ENCODE measurements around the gene NFIA.

Gene NFIA

DNA sequence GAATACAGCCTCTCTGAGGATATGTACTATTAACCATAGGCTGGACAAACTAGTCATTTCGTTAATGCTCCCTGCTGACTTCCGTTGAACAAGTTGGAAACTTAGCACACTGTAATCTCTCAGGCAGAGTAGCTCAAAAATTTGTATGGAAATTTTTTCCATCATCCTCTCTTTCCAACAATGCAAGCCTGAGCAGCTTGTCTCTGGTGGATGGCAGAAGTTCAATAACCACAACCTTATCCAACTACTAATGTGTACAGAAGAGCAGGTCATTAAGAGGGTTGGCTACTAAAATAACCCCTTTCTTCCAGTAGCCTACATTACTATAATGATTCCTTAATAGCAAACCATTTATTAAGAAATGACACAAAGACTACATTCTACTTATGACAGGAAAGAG, 262.3 kb downstream of the NFIA start:
- no peaks in the 10 kb centered on the region for H3K27me3 ChIP-seq (ENCODE audit: control insufficient read depth, insufficient read depth, low read length)
- no peak overlapping the region for H3K9ac ChIP-seq (ENCODE audit: low read length)
- no peaks in the 10 kb centered on the region for H3K9me3 ChIP-seq (ENCODE audit: control insufficient read depth, low read depth, low read length)
- H3K27ac ChIP-seq (ENCODE audit: low read length): no peak overlapping the region
- no peak overlapping the region for H3K4me3 ChIP-seq (ENCODE audit: low read length)
- H3K4me1 ChIP-seq (ENCODE audit: control insufficient read depth, low read depth, low read length): peaks cover 3% of the 10 kb centered on the region
- no peaks in the 10 kb centered on the region for H3K36me3 ChIP-seq (ENCODE audit: control insufficient read depth, low read depth, low read length)

DNA sequence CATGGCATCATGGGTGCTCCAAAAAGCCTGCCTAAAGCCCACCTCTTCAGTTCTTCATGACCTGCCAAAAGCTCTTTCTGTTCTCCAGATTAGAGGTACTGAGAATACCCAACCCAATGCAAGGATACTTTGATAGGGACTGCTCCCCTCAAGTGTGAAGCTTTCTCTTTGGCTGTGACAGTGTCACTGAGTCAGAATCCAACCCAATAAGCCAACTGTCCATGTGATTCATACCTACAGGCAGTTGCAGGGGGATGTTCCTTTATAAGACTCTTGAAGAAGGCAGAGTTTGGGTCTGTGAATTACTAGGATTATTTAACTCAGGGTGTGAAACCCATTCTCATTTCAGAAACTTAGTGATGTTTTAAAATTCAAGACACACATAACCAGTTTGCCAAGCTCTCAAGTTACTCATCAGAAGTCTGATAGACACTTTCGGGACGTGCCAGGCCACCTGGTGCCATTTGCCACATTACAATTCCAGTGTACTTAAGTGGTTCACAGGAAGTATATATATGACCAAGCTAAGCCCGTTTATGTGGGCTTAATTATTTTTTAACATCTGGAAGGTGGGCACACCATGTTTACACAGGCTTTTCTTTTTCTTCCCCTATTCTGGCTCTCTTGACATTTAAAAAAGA, 265.8 kb downstream of the NFIA start:
- no peak overlapping the region for H3K4me3 ChIP-seq (ENCODE audit: low read length)
- no peak overlapping the region for H3K27ac ChIP-seq (ENCODE audit: low read length)
- no peaks in the 10 kb centered on the region for H3K36me3 ChIP-seq (ENCODE audit: control insufficient read depth, low read depth, low read length)
- peaks cover 11% of the 10 kb centered on the region for H3K4me1 ChIP-seq (ENCODE audit: control insufficient read depth, low read depth, low read length)
- H3K27me3 ChIP-seq (ENCODE audit: control insufficient read depth, insufficient read depth, low read length): no peaks in the 10 kb centered on the region
- H3K9me3 ChIP-seq (ENCODE audit: control insufficient read depth, low read depth, low read length): no peaks in the 10 kb centered on the region
- H3K9ac ChIP-seq (ENCODE audit: low read length): no peak overlapping the region

DNA sequence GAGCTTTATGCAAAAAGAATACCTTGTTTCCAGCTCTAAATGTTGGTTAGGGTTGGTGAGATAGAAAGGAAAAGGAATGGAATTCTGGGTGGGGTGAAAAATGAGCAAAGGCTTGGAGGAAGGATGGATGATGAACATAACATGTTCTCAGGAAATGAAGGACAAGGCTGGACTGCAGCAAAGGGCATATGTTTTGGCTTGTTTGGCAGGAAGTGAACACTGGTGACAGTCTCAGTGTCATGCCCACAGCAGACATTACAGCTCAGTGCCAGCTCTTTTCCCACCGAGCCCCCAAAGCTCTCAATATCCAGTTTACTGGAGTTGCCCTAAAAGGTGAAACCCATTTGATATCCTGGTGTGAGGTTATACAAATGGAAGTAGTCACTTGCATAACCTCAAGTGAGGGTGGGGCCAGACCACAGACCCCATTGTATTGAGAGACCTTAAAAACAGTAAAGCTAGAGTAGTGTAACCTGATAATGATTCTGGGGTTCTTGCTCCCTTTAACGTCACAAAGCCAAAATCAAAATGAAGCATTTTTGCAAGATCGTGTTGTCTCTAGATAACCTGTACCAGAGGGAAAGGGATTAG, 270.6 kb downstream of the NFIA start:
- no peaks in the 10 kb centered on the region for H3K27me3 ChIP-seq (ENCODE audit: control insufficient read depth, insufficient read depth, low read length)
- H3K9ac ChIP-seq (ENCODE audit: low read length): no peak overlapping the region
- no peak overlapping the region for H3K27ac ChIP-seq (ENCODE audit: low read length)
- H3K4me1 ChIP-seq (ENCODE audit: control insufficient read depth, low read depth, low read length): peaks cover 13% of the 10 kb centered on the region
- H3K9me3 ChIP-seq (ENCODE audit: control insufficient read depth, low read depth, low read length): no peaks in the 10 kb centered on the region
- no peaks in the 10 kb centered on the region for H3K36me3 ChIP-seq (ENCODE audit: control insufficient read depth, low read depth, low read length)
- no peak overlapping the region for H3K4me3 ChIP-seq (ENCODE audit: low read length)

DNA sequence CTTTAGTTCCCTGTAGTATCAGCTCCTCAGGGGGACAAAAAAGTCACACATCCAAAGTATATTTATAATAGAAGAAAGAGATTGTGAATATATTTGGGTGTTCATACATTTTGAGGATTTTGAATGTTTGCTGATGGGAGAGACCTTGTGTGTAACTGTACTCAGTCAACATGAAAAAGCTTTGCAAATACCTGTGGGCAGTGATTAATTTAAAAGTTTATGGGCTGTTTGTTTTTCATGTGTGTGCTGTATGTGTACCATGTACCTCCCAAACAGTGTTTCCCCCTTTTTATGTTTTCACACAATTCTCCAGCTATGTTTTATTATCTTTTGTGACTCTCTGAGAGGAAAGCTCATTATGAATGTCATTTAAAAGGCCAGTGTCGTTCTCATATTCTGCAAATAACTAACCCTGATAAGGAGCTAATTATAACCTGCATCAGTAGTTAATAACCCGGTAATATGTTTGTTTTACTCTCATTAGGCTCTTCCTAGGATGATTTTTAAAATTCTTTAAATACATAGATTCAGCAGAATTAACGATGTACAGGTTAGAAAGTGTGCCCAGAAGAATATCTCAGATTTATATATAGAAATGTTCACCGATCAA, 271.5 kb downstream of the NFIA start:
- Histone ChIP-seq H3K4me1 (ENCODE audit: control insufficient read depth, low read depth, low read length) (peaks cover 13% of the 10 kb centered on the region), H3K27ac (ENCODE audit: low read length) (no peak overlapping the region), H3K4me3 (ENCODE audit: low read length) (no peak overlapping the region), H3K36me3 (ENCODE audit: control insufficient read depth, low read depth, low read length) (no peaks in the 10 kb centered on the region), H3K9ac (ENCODE audit: low read length) (no peak overlapping the region), H3K27me3 (ENCODE audit: control insufficient read depth, insufficient read depth, low read length) (no peaks in the 10 kb centered on the region), H3K9me3 (ENCODE audit: control insufficient read depth, low read depth, low read length) (no peaks in the 10 kb centered on the region)

DNA sequence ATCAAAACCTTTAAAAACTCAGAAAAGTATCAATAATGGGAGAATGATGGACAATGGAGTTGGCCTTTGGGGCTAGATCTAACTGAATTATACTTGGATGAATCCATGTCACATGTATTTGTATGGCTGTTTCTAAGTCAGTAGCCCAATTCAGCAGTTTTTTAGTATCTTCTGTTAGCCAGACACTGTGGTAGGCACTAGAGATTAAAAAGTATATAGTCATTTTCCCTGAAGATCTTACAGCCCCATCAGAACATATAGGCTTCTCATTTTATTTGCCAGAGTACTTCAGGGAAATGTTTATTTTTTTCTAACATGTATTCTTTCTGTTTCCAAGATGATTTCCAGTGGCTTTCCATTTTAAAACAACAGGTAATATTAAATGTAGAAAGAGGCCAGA, 273.7 kb downstream of the NFIA start:
- H3K27ac ChIP-seq (ENCODE audit: low read length): no peak overlapping the region
- no peaks in the 10 kb centered on the region for H3K27me3 ChIP-seq (ENCODE audit: control insufficient read depth, insufficient read depth, low read length)
- H3K36me3 ChIP-seq (ENCODE audit: control insufficient read depth, low read depth, low read length): no peaks in the 10 kb centered on the region
- H3K4me3 ChIP-seq (ENCODE audit: low read length): no peak overlapping the region
- no peaks in the 10 kb centered on the region for H3K9me3 ChIP-seq (ENCODE audit: control insufficient read depth, low read depth, low read length)
- peaks cover 13% of the 10 kb centered on the region for H3K4me1 ChIP-seq (ENCODE audit: control insufficient read depth, low read depth, low read length)
- no peak overlapping the region for H3K9ac ChIP-seq (ENCODE audit: low read length)

DNA sequence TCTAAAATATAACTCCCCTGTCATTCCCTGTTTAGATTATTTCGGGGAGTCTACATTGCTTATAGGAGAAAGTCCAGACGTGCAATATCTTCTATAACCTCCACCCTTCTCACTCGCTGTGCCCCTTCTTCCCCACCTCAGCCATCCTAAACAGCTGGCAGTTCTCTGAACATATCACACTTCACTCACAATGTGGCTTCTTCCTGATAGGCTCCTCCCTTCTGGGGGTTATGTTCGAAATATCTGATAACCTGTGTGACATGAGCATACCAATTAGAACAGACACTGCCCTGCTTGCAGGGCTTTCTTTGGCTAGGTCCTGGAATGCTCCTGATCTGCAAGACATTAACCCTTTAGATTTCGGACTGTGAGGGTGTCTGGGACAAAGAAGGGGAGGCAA, 274.6 kb downstream of the NFIA start:
- H3K4me1 ChIP-seq (ENCODE audit: control insufficient read depth, low read depth, low read length): peaks cover 13% of the 10 kb centered on the region
- no peak overlapping the region for H3K9ac ChIP-seq (ENCODE audit: low read length)
- no peaks in the 10 kb centered on the region for H3K27me3 ChIP-seq (ENCODE audit: control insufficient read depth, insufficient read depth, low read length)
- H3K9me3 ChIP-seq (ENCODE audit: control insufficient read depth, low read depth, low read length): no peaks in the 10 kb centered on the region
- no peak overlapping the region for H3K27ac ChIP-seq (ENCODE audit: low read length)
- H3K4me3 ChIP-seq (ENCODE audit: low read length): no peak overlapping the region
- no peaks in the 10 kb centered on the region for H3K36me3 ChIP-seq (ENCODE audit: control insufficient read depth, low read depth, low read length)

DNA sequence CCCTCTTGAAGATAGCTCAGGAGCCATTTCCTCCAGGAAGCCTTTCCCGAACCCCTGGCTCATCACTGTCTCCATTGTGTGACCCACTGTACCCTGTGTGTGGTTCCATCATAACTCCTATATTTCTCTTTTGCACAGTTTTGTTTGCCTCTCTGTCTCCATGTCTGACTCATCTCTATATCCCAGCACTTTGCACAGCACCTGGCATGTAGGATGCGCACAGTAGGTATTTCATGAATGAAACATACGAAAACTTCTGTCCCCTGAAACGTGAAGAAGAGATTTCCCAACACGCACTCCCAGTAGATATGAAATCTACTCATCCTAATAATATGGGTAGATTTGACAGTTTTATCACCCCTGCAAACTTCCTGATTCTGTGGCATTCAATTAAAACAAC, 275.2 kb downstream of the NFIA start:
- Histone ChIP-seq H3K9ac (ENCODE audit: low read length) (no peak overlapping the region), H3K36me3 (ENCODE audit: control insufficient read depth, low read depth, low read length) (no peaks in the 10 kb centered on the region), H3K9me3 (ENCODE audit: control insufficient read depth, low read depth, low read length) (no peaks in the 10 kb centered on the region), H3K4me1 (ENCODE audit: control insufficient read depth, low read depth, low read length) (peaks cover 10% of the 10 kb centered on the region), H3K27me3 (ENCODE audit: control insufficient read depth, insufficient read depth, low read length) (no peaks in the 10 kb centered on the region), H3K4me3 (ENCODE audit: low read length) (no peak overlapping the region), H3K27ac (ENCODE audit: low read length) (no peak overlapping the region)

DNA sequence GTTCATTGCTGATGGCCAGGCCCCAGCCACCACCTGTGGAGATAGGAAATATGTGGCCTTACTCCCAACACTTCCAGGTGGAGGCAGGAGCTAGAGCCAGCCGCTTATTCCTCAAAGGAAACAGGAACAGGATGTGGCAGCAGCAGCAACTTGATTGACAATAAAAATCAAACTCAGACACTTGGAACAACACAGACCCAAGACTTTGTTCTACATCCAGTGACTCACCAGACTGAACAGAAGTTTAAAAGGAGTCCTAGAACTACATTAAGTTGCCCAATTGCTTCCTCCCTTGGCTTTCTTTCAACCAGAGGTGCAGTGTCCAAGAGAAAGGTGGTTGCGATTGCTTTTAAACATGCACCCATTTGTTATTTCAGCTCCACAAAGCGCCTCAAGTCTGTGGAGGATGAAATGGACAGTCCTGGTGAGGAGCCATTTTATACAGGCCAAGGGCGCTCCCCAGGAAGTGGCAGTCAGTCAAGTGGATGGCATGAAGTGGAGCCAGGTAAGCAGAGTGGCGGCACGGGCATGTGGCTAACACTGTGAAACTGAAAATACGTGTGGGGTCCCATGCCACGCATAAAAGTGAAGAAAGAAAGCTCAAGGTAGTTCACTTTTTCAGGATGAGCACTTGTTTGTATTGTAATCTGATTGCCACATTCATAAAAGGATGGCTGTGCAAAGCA, 276.6 kb downstream of the NFIA start:
- no peaks in the 10 kb centered on the region for H3K4me1 ChIP-seq (ENCODE audit: control insufficient read depth, low read depth, low read length)
- H3K36me3 ChIP-seq (ENCODE audit: control insufficient read depth, low read depth, low read length): no peaks in the 10 kb centered on the region
- H3K27me3 ChIP-seq (ENCODE audit: control insufficient read depth, insufficient read depth, low read length): no peaks in the 10 kb centered on the region
- no peaks in the 10 kb centered on the region for H3K9me3 ChIP-seq (ENCODE audit: control insufficient read depth, low read depth, low read length)
- no peak overlapping the region for H3K9ac ChIP-seq (ENCODE audit: low read length)
- no peak overlapping the region for H3K27ac ChIP-seq (ENCODE audit: low read length)
- no peak overlapping the region for H3K4me3 ChIP-seq (ENCODE audit: low read length)

DNA sequence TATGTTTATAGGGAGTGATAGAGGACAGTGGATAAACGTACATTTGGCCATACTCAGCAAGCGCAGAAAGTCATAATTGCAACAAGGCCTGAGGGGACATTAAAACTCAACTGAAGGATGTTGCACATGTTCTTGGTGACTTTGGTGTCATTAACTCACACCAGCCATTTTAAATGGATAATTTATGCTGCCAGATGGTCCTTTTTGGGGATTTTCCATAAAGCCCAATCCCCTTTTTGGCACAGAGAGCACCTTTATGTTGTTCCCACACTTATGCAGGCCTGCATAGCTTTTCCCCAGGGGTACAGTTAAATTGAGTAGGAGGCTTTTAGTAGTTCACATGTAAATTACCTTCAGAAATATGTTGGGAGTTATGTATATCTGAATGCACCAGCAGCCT, 279.6 kb downstream of the NFIA start:
- H3K27ac ChIP-seq (ENCODE audit: low read length): no peak overlapping the region
- no peaks in the 10 kb centered on the region for H3K36me3 ChIP-seq (ENCODE audit: control insufficient read depth, low read depth, low read length)
- H3K4me3 ChIP-seq (ENCODE audit: low read length): no peak overlapping the region
- no peaks in the 10 kb centered on the region for H3K27me3 ChIP-seq (ENCODE audit: control insufficient read depth, insufficient read depth, low read length)
- H3K9me3 ChIP-seq (ENCODE audit: control insufficient read depth, low read depth, low read length): no peaks in the 10 kb centered on the region
- no peaks in the 10 kb centered on the region for H3K4me1 ChIP-seq (ENCODE audit: control insufficient read depth, low read depth, low read length)
- H3K9ac ChIP-seq (ENCODE audit: low read length): no peak overlapping the region

DNA sequence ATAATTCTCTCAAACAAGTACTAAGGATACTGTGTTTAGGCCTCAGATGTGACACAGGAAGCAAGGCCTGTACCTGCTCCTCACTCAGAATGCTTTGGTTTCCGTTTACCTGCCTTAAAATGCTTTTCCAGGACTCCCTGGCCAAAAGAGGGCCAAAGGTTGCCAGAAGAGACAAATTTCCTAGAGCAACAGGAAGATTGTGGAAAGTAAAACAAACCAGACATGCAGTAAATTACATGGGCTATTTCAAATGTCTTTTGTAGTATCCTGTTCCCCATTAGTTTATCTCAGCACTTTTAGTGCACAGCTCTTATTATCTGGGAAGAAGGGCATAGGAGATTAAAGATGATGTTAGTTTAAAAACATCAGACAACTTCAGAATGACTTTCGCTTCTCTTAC, 280.0 kb downstream of the NFIA start:
- no peaks in the 10 kb centered on the region for H3K4me1 ChIP-seq (ENCODE audit: control insufficient read depth, low read depth, low read length)

DNA sequence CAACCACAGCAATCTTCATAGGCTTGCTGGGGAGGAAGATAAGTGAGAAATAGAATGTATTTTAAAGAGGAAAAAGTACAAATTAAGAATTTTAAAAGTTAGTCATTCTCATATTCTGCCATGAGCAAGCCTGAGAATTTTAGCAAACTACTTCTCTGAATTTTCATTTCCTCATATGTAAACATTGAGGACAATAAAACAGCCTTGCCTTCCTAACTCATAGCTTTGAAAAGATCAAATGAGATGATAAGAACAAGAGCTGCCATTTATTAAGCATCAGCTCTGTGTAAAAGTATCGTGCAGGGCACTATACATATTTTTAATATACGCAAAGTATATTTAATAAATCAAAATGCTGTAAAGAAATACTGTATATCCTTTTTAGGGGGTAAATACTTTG, 286.0 kb downstream of the NFIA start:
- no peaks in the 10 kb centered on the region for H3K9me3 ChIP-seq (ENCODE audit: control insufficient read depth, low read depth, low read length)
- H3K9ac ChIP-seq (ENCODE audit: low read length): no peak overlapping the region
- H3K4me1 ChIP-seq (ENCODE audit: control insufficient read depth, low read depth, low read length): no peaks in the 10 kb centered on the region
- H3K27me3 ChIP-seq (ENCODE audit: control insufficient read depth, insufficient read depth, low read length): no peaks in the 10 kb centered on the region
- H3K27ac ChIP-seq (ENCODE audit: low read length): no peak overlapping the region
- H3K36me3 ChIP-seq (ENCODE audit: control insufficient read depth, low read depth, low read length): no peaks in the 10 kb centered on the region
- no peak overlapping the region for H3K4me3 ChIP-seq (ENCODE audit: low read length)

More for the DNA sequence above, 280.0 kb downstream of the NFIA start:
- Histone ChIP-seq H3K4me3 (ENCODE audit: low read length) (no peak overlapping the region), H3K27me3 (ENCODE audit: control insufficient read depth, insufficient read depth, low read length) (no peaks in the 10 kb centered on the region), H3K9ac (ENCODE audit: low read length) (no peak overlapping the region), H3K27ac (ENCODE audit: low read length) (no peak overlapping the region), H3K36me3 (ENCODE audit: control insufficient read depth, low read depth, low read length) (no peaks in the 10 kb centered on the region), H3K9me3 (ENCODE audit: control insufficient read depth, low read depth, low read length) (no peaks in the 10 kb centered on the region)
